ENCODE measurements around the gene CLDN12.
A peak's percentile ranks its signal among the peaks of the same experiment; 100 is the strongest.

CLDN12 gene
- total RNA-seq, result 0.62 to 2.0 reads per million in 2 donors

DNA sequence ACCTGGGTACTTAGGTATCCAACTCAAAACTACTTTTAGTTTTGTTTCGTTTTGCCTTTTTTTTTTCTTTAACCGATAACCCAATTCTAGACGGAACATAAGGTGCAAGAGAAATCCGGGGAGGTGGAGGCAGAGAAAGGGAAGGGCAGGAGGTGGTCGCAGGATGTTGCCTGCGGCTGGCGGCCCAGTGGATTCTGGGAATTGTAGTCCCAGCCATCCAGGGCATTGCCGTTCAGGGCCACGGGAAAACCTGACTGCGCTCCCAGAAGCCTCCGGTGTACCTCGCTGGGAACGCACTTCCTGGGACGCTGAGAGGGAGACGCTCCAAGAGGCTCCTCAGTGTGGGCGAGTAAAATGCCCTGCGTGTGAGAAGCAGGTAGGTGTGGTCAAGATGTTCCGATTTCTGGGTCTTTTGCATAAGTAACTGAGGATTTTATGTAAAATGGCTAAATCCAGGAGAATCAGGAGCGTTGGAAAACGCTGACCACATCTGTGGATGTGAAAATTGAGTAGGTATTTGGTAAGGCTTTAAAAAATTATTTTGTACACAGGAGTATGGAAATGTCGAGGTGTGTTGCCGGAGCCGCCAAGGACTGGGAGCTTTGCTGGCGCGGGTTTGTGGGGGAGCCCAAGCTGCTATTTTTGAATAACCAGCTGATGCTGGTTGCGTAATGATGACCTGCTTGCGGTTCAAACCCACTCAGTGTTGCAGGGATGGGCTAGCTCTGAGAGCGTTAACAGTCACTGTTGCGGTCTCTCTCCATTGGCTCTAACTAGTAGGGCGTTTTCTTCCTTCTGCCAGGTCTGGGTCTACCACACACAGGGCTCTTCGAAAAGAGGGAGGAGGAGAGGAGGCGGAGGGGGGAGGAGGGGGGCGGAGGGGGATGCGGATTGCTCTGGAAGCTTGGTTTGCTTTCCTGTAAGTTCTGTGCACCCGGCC, at the start of gene CLDN12:
CLDN12 (plus strand) TSS at position 288 of the 940 bp plus-strand sequence. CDS start 9,216 bp downstream, outside the sequence.
- DNase-seq, result peak; percentile 16 to 91 (median 64)

GRCh38 chr7:90383422-90383821, 19.8 kb upstream of the CLDN12 start:
- no peak for DNase-seq

- DNase-seq, result no peak
Observed at GRCh38 chr7:90383861-90384260, 19.4 kb upstream of the CLDN12 start.

- DNase-seq, result no peak
Observed at GRCh38 chr7:90384433-90384832, 18.8 kb upstream of the CLDN12 start.

- no peak for DNase-seq
Observed at GRCh38 chr7:90387470-90388240, 15.6 kb upstream of the CLDN12 start.

- no peak for DNase-seq
Observed at GRCh38 chr7:90390926-90391325, 12.3 kb upstream of the CLDN12 start.

DNA sequence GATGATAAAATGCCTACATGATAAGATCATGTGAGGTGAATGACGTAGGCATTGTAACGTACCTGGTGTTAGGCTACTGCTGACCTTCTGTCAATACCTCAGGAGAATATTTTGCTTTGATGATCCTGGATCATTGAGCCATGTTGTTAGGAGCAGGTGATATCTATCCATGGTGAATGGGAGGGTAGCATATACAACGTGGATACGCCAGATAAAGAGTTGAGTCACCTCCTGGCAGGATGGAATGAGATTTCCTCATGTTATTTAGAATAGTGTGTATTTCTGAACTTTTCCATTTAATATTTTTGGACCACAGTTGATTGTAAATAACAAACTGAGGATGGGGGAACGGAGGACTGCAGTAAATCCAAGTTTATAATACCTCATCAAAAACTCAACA, 11.8 kb upstream of the CLDN12 start:
- no peak for DNase-seq

DNA sequence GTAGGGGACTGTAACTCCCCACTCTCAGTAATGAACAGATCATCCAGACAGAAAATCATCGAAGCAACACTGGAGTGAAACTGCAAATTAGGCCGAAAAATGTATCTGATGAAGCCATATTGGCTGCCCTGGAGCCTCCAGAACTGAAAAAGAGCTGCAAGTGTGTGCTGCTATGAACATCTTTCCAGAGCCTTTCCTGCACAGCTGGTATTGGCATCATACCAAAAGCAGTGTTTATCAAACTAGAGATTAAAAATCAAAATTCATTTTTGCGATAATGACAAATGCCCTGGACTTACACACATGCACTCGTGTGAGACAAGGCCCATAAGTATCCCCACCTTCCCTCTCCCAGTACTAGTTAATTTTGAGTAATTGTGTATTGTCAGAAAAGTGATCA, 6.8 kb upstream of the CLDN12 start:
- no peak for DNase-seq

- no peak for DNase-seq
Observed at GRCh38 chr7:90401989-90402388, 1.3 kb upstream of the CLDN12 start.

DNA sequence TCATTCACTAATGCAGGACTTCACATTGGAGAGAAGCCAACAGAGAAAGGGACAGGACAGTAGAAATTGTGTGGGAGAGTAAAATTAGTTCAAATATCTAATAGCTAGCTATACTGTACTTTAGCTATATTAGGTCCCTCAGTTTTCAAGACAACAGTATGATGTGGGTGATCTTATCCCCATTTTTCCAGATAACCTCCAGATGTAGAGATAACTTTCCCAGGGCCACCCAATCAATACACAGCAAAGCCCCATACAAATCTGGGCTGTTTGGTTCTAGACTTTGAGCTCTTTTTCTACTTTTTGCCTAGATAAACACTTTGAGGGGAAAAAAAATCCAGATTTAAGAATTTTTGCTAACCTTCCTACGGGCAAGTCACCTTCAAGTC, 482 bp upstream of the CLDN12 start:
- DNase-seq, result no peak

DNA sequence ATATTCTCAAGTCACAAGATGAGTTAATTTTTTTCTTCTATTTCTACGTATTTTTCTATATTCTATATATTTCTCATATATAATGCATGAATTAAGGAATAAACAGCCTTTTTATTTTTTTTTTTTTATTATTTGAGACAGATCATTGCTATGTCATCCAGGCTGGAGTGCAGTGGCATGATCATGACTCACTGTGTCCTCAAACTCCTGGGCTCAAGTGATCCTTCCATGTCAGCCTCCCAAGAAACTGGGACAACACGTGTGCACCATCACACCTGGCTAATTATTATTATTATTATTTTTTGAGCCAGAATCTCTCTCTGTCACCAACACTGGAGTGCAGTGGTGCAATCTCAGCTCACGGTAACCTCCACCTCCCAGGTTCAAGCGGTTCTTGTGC, 1.5 kb downstream of the CLDN12 start:
- no peak for DNase-seq

DNA sequence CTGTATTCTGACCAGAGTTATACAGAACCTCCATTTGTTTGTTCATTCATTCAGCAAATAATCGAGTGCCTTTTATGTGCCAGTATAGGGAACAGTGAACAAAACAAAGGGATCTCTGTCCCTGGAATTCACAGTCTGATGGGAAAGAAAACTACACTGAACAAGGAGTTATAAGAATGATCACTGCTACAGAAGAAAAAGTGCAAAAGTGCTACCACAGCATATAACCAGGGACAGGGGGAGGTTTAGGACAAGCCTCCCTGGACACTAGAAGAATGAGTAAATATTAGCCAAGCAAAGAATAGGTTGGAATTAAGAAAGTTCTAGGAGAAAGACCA, 4.2 kb downstream of the CLDN12 start:
- DNase-seq, result no peak

DNA sequence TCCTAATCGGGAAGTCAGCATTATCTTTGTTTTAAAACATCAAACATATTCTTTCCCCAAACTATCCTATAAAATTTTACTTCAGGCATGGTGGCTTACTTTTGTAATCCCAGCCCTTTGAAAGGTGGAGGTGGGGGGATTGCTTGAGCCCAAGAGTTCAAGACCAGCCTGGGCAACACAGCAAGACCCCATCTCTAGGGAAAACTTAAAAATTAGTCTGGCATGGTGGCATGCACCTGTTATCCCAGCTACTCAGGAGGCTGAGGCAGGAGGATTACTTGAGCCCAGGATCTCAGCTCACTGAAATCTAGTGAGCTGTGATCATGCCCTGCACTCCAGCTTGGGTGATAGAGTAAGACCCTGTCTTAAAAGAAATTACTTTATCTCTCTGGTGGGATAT, 4.9 kb downstream of the CLDN12 start:
- DNase-seq, result no peak

DNA sequence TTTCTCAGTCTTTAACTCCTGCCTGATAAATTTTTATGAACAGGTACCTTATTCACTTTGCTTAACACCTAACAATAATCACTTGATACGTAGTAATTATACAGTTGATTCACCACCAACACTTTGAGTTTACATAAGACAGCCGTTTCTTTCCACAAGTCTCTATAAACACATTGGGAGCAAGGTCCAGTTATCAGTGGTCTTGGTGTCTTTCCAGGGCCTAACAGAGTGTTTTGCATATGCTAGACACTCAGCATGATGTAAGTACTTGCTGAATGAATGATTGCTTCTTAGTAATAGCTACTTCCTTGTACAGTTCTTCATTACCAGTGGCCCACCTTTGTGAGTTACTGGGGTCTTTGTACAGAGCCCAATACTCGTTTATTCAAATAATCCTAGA, 6.4 kb downstream of the CLDN12 start:
- no peak for DNase-seq

DNA sequence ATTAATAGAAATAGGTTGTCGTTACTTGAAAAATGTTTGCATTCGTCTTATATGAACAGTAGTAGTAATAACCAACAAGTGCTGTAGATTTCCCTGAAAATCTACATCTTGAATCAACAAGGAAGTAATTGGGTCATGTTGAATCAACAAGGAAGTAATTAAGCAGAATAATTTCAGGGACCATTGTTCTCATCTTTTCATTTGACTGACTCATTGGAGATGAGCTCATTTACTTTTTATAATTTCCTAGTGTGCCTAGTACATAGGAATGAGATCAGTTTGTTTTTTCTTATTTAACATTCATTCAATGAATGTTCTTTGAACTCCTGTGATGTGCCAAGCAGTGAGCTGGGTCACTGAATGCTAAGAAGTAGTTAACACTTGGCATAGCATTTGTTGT, 8.2 kb downstream of the CLDN12 start:
- DNase-seq, result no peak

DNA sequence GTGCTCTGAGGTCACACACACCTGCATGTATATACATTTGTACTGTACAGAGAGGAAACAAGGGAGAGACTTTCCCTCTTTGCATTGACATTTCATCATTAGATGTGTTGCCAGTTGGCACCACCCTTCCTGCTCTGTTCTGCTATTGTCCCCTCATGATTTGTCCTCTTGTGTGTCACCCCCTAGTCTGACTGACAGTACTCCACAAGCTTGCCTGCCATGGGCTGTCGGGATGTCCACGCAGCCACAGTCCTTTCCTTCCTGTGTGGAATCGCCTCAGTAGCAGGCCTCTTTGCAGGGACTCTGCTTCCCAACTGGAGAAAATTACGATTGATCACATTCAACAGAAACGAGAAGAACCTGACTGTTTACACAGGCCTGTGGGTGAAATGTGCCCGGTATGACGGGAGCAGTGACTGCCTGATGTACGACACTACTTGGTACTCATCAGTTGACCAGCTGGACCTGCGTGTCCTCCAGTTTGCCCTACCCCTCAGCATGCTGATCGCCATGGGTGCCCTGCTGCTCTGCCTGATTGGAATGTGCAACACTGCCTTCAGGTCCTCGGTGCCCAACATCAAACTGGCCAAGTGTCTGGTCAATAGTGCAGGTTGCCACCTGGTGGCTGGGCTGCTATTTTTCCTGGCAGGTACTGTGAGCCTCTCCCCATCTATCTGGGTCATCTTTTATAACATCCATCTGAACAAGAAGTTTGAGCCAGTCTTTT, 9.4 kb downstream of the CLDN12 start:
- peak in 1 of 5 experiments; percentile 17 for DNase-seq

DNA sequence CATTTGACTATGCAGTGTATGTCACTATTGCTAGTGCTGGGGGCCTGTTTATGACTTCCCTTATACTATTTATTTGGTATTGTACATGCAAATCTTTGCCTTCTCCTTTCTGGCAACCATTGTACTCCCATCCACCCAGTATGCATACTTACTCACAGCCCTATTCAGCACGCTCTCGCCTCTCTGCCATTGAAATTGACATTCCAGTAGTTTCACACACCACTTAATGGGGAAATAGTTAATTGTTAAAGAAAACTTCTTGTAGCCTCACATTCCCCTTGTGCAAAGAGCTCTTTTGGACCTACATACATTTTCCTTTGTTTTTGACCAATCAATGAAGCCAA, 9.9 kb downstream of the CLDN12 start:
- DNase-seq, result no peak

DNA sequence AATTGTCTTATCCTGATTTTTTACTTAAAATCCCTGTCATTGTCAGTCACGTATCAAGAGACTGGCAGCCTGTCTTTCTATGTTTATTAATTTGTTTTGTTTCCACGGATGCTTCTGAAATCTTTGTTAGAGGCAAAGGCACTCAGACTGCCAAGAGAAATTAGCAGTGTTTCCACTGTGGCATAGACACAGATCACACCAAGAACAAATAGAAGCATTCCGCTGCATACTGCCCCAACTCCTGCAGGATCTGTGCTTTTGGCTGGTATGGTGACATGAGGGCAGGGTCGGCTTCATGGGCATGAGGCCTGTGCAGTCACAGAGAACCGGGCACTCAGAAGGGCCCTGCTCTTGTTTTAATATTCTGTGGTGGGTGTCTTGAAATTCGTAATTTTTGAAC, 18.4 kb downstream of the CLDN12 start:
- no peak for DNase-seq

DNA sequence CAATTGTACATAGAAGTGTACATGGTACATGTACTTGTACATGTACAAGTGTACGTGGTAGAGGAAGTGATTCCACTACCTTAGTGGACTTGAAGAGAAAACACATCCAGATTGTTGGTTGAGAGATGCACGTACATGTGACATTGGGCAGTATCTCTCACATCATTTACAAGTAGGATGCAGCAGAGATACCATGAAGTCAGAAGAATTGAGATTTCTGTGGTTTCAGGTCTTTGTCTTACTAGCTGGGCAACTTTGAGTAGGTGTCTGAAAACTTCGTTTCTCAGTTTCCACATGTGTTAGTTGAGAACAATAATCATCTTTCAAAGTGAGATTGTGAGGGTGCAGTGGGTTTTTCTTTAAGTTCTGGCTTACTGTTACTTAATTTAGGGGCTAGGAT, 21.5 kb downstream of the CLDN12 start:
- DNase-seq, result peak in 1 of 5 experiments; percentile 26

DNA sequence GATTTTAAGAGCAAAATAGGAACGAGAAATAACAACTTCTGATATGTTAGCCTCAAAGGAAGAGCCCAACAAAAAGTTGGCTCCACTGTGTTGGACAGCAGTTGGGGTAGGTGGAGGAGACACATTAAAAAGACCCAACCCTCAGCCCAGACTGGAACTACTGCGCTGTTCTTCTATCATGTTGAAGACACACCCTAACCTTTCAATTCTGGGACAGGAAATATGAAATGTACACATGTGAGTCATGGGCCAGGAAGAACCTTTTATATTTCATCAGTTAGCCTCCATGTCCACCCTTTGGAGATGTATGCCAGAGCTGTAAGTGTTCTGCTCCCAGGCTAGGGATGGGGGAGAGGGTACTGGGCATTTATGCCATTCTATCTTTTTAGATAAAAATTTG, 22.1 kb downstream of the CLDN12 start:
- DNase-seq, result no peak

GRCh38 chr7:90430614-90431460, 27.6 kb downstream of the CLDN12 start:
- DNase-seq, result no peak

DNA sequence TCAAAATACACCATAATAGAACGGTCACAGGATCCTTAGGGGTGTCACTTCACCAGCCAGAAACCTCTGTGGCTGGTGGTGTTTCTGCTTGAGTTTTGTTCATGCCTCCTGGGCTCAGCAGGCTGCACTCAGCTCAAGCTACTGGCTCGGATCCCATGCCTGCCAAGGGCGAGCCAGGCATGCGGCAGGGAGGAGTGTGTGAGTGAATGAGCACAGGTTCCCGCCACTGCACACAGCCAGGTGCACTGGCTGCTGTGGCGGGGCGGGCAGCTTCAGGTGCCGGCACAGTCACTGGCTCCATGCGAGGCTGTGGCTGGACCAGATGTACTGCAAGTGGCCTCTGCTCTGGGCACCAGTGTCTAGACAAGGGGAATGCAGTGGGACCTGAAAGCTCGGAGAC, 29.5 kb downstream of the CLDN12 start:
- DNase-seq, result no peak

All from T-helper 2 cell (primary cell).